ENCODE data around the gene LRRC75A. TPM values are rescaled to one million over a fixed set of nuclear protein-coding genes. Genes with fewer than 3 reads are reported as not detected.

LRRC75A gene
- total and polyA plus RNA-seq, 2 donors (not counting 3 experiments of a cell fraction or from before 2014, with no cell fraction given), result 3.7 to 6.1 TPM

GRCh38 chr17:16419929-16420271 lies 72.1 kb downstream of the LRRC75A start:
- H3K27ac ChIP-seq (ENCODE audit: insufficient read depth, low read depth, low read length), result peak overlapping the region; percentile 47
- dilution Hi-C loops (cut with MboI; ENCODE audit: extremely low pct_ligation_motif_present, low sequenced_read_pairs) (no loop called here), intact Hi-C loops (cut with micrococcal nuclease) (loop anchor here (10.0 kb wide), 1 partner anchor 55 kb away; no protein-coding TSS in a partner anchor)
- H3K27me3 ChIP-seq (ENCODE audit: control insufficient read depth in 2 of 2, insufficient read depth in 2 of 2, low read length in 2 of 2), result no peaks in the 10 kb centered on the region
- FAIRE-seq (no peak), DNase-seq (ENCODE audit: low read depth, low spot score) (no peak)
- H3K4me1 ChIP-seq (ENCODE audit: control insufficient read depth, extremely low read depth, insufficient read depth, low read length), result peaks cover 23% of the 10 kb centered on the region
- no peak overlapping the region for H3K4me2 ChIP-seq (ENCODE audit: insufficient read depth, low read length)
- peak overlapping the region; percentile 47 for H2AFZ ChIP-seq (ENCODE audit: low read depth, low read length)
- no peaks in the 10 kb centered on the region for H4K20me1 ChIP-seq (replicated peaks; ENCODE audit: control insufficient read depth, extremely low read depth, insufficient read depth, low read length)
- BruUV-seq (replicated peaks), result no TSS peak
- CTCF ChIA-PET, result interaction anchor here (1.1 to 2.1 kb wide), 4 partner anchors 8 to 57 kb away, joined by 5 to 8 read pairs (median 6); no protein-coding TSS in a partner anchor
- H3K9ac ChIP-seq (replicated peaks; ENCODE audit: extremely low read depth, insufficient read depth, low read length), result no peak overlapping the region
- TF ChIP-seq MYC (IDR thresholded peaks at IDR 0.05; ENCODE audit: low read depth, low read length) (no peak), FOS (IDR thresholded peaks at IDR 0.05; ENCODE audit: borderline replicate concordance, insufficient read depth, low read length) (no peak), GATA2 (IDR thresholded peaks at IDR 0.05; ENCODE audit: insufficient read depth, insufficient read length, low read depth, low read length) (no peak), CTCF (IDR thresholded peaks at IDR 0.05; ENCODE audit: extremely low read depth in 1 of 2, insufficient read depth in 1 of 2, low read depth in 1 of 2, low read length in 2 of 2) (no peak), MAX (IDR thresholded peaks at IDR 0.05; ENCODE audit: insufficient read depth, insufficient read length) (no peak), POLR2AphosphoS5 (IDR thresholded peaks at IDR 0.05; ENCODE audit: insufficient read depth, low read depth, low read length) (no peak), JUN (IDR thresholded peaks at IDR 0.05; ENCODE audit: borderline replicate concordance, insufficient read depth, insufficient read length, low read depth) (no peak), EZH2 (IDR thresholded peaks at IDR 0.05; ENCODE audit: borderline replicate concordance, low read depth, low read length, severe bottlenecking) (no peak), POLR2A (IDR thresholded peaks at IDR 0.05; ENCODE audit: low read depth, low read length) (no peak)
- H3K4me3 ChIP-seq (replicated peaks in 1 of 3; ENCODE audit: insufficient read depth in 1 of 3, low read depth in 1 of 3, low read length in 3 of 3), result no peak overlapping the region
- no peaks in the 10 kb centered on the region for H3K9me3 ChIP-seq (replicated peaks; ENCODE audit: control insufficient read depth, insufficient read depth, low read length)
- no peaks in the 10 kb centered on the region for H3K79me2 ChIP-seq (ENCODE audit: control insufficient read depth, insufficient read depth, low read length)
- H3K36me3 ChIP-seq (ENCODE audit: control insufficient read depth in 2 of 2, extremely low read depth in 1 of 2, insufficient read depth in 2 of 2, low read length in 2 of 2), result no peaks in the 10 kb centered on the region
- POLR2A ChIA-PET, result interaction anchor here (1.2 to 2.0 kb wide), 2 partner anchors 19 to 39 kb away, joined by 8 to 11 read pairs; partner anchors contain the start of gene UBB
- no peaks in the 10 kb centered on the region for H3K9me1 ChIP-seq (replicated peaks; ENCODE audit: control insufficient read depth, extremely low read depth, insufficient read depth, low read length)

Measured in endothelial cell of umbilical vein (primary cell).